Subcutaneous abdominal adipose tissue (tissue), 5 donors: ENCODE results near the gene SHROOM3.

Experiments used
- H3K27ac ChIP-seq: one replicate; pipeline ENCODE4 v1.7.0; 2013; ENCODE audit warnings: low read depth, mild to moderate bottlenecking, inconsistent platforms, low read length, moderate library complexity
- H3K27me3 ChIP-seq, 5 donors: one replicate each; pipeline ENCODE4 v1.7.0; 2013; ENCODE audit warnings: low read length in 5 of 5, inconsistent platforms in 1 of 5; ENCODE audit not compliant: control insufficient read depth in 5 of 5, insufficient read depth in 4 of 5
- H3K36me3 ChIP-seq, 5 donors: one replicate each; pipeline ENCODE4 v1.7.0; 2013; ENCODE audit warnings: low read length in 5 of 5; ENCODE audit not compliant: control insufficient read depth in 5 of 5, insufficient read depth in 5 of 5
- H3K4me1 ChIP-seq, 5 donors: one replicate each; pipeline ENCODE4 v1.7.0; 2013; ENCODE audit warnings: low read length in 5 of 5, mild to moderate bottlenecking in 3 of 5, moderate library complexity in 1 of 5; ENCODE audit not compliant: control insufficient read depth in 5 of 5, insufficient read depth in 5 of 5
- H3K4me3 ChIP-seq, 5 donors: one replicate each; pipeline ENCODE4 v1.7.0; 2013; ENCODE audit warnings: low read length in 5 of 5, low read depth in 1 of 5
- H3K9ac ChIP-seq, 5 donors: one replicate each; pipeline ENCODE4 v1.7.0; 2013; ENCODE audit warnings: low read length in 5 of 5, mild to moderate bottlenecking in 4 of 5, moderate library complexity in 3 of 5
- H3K9me3 ChIP-seq, 5 donors: one replicate each; pipeline ENCODE4 v1.7.0; 2013; ENCODE audit warnings: low read length in 5 of 5; ENCODE audit not compliant: control insufficient read depth in 5 of 5
- donor health status: healthy.
- donor health status: healthy.
- donor health status: healthy.
- donor health status: healthy.
- donor health status: healthy.

The SHROOM3 gene

DNA sequence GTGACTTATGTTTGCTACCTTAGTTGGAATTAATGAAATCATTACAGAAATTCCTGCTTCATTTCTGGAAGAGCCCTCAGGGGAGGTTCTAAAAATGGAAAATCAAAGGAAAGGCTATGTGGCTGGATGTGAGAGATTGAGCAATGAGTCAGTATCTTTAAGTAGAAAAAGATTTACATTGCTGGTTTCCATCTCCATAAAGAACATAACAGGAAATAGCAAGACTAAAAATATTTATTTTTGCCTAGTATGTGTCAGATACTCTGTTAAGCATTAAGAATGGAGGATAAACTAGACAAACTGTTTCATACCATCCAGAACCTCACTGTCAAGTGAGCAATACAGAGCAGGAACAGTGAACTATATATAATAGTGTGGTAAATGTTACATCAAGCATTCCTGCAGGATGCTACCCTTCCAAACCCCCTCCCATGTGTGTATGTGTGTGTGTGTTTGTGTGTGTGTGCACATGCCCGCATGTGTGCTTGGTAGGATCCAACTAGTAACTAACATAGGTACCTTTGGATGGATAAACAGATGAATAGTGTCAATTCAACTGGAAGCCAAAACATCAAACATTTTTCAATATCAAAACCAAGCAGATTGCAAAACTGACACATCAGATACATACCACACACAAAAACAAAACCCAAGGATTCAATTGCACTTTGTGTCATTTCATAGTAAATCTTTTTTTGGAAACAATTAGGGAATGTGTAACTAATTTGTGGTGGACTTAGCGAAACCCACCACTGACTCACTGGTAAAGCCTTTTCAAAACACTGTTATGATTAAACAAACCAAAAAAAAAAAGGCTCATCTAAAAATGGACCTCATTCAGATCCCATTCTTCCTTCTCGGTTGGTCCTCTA is 223.4 kb downstream of the SHROOM3 start:
- Histone ChIP-seq H3K27ac (no peak overlapping the region), H3K36me3 (no peaks in the 10 kb centered on the region), H3K9ac (no peak overlapping the region), H3K4me1 (no peaks in the 10 kb centered on the region), H3K4me3 (no peak overlapping the region), H3K9me3 (no peaks in the 10 kb centered on the region), H3K27me3 (peaks cover 0 to 2% (median 0%) of the 10 kb centered on the region in 5 donors)

DNA sequence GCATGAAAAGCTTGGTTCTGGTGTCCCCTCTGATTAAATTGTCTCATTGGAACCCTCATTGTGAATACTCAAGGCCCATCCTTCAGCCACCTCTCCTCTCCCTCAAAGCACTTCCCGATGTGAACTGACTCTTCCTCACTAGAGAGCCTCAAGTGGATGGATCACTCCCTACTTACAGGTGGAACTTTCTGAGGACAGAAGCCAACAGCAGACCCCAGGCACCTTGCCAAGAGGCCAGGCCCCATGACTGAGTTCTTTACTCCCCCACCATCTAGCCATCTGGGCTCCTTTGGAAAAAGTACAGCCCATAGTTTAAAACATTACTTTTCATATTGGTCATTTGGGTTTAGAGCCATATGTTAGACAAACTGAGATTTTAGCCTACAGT is 224.1 kb downstream of the SHROOM3 start:
- H3K27ac ChIP-seq, result no peak overlapping the region
- H3K4me1 ChIP-seq, result no peaks in the 10 kb centered on the region
- H3K4me3 ChIP-seq, result no peak overlapping the region
- peaks cover 0 to 2% (median 0%) of the 10 kb centered on the region in 5 donors for H3K27me3 ChIP-seq
- no peaks in the 10 kb centered on the region for H3K36me3 ChIP-seq
- no peak overlapping the region for H3K9ac ChIP-seq
- H3K9me3 ChIP-seq, result no peaks in the 10 kb centered on the region

DNA sequence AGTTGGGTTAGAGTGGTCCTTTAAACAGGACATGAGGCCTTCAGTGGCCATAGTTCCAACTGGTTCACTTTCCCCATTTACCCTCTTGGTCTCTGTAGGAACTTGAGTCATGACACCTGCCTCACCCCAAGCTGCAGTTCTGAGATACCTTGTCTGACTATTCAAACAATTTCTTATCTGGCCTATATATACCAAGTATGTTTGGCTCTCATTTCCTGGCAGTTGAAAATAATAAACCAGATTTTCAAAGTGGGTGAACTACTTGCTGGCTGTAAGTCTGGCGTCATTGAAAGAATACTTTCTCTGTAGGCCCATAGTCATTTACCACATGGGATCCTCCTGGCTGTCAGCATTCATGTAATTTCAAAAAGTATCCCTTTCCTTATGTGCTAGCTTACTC is 228.8 kb downstream of the SHROOM3 start:
- no peak overlapping the region for H3K9ac ChIP-seq
- no peaks in the 10 kb centered on the region for H3K4me1 ChIP-seq
- no peak overlapping the region for H3K27ac ChIP-seq
- H3K27me3 ChIP-seq, result peaks cover 0 to 2% (median 0%) of the 10 kb centered on the region in 5 donors
- no peaks in the 10 kb centered on the region for H3K36me3 ChIP-seq
- no peak overlapping the region for H3K4me3 ChIP-seq
- H3K9me3 ChIP-seq, result no peaks in the 10 kb centered on the region

GRCh38 chr4:76665153-76665552 is 230.1 kb downstream of the SHROOM3 start:
- H3K27me3 ChIP-seq, result peaks cover 0 to 2% (median 0%) of the 10 kb centered on the region in 5 donors
- H3K9me3 ChIP-seq, result no peaks in the 10 kb centered on the region
- no peaks in the 10 kb centered on the region for H3K4me1 ChIP-seq
- no peaks in the 10 kb centered on the region for H3K36me3 ChIP-seq
- H3K27ac ChIP-seq, result no peak overlapping the region
- no peak overlapping the region for H3K9ac ChIP-seq
- H3K4me3 ChIP-seq, result no peak overlapping the region

- Histone ChIP-seq H3K4me3 (no peak overlapping the region), H3K36me3 (no peaks in the 10 kb centered on the region), H3K9ac (no peak overlapping the region), H3K9me3 (no peaks in the 10 kb centered on the region), H3K27me3 (peaks cover 0 to 2% (median 0%) of the 10 kb centered on the region in 5 donors), H3K27ac (no peak overlapping the region), H3K4me1 (no peaks in the 10 kb centered on the region)
These were observed 230.7 kb downstream of the SHROOM3 start for GRCh38 chr4:76665721-76666120.

DNA sequence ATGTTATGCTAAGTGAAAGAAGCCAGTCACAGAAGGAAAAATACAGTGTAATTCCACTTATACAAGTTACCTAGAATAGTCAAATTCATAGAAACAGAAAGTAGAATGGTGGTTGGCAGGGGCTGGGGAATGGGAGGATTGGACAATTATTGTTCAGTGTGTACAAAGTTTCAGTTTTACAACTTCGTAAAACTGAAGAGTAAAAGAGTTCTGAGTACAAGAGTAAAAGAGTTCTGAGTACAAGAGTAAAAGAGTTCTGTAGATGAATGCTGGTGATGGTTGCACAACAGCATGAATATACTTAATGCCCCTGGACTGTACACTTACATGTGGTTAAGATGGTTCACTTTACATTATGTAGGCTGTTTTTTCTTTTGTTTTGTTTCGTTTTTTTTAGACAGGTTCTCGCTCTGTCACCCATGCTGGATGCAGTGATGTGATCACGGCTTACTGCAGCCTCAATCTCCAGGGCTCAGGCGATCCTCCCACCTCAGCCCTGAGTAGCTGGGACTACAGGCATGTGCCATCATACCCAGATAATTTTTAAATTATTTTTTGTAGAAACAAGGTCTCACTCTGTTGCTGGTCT is 232.0 kb downstream of the SHROOM3 start:
- Histone ChIP-seq H3K27ac (no peak overlapping the region), H3K36me3 (no peaks in the 10 kb centered on the region), H3K27me3 (peaks cover 0 to 2% (median 0%) of the 10 kb centered on the region in 5 donors), H3K4me3 (no peak overlapping the region), H3K9ac (no peak overlapping the region), H3K9me3 (no peaks in the 10 kb centered on the region), H3K4me1 (no peaks in the 10 kb centered on the region)

DNA sequence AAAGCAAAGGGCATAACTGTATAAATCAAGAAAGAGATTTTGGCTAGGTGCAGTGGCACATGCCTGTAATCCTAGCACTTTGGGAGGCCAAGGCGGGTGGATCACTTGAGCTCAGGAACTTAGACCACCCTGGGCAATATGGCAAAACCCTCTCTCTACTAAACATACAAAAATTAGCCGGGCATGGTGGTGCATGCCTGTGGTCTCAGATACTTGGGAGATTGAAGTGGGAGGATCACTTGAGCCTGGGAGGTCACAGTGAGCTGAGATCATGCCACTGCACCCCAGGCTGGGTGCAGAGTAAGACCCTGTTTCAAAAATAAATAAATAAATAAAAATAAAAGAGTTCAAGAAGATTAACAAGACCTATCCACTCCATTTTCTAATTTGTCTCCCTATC is 235.6 kb downstream of the SHROOM3 start:
- Histone ChIP-seq H3K27ac (no peak overlapping the region), H3K9ac (no peak overlapping the region), H3K36me3 (no peaks in the 10 kb centered on the region), H3K27me3 (no peaks in the 10 kb centered on the region), H3K4me3 (no peak overlapping the region), H3K4me1 (no peaks in the 10 kb centered on the region), H3K9me3 (no peaks in the 10 kb centered on the region)

- H3K4me1 ChIP-seq, result no peaks in the 10 kb centered on the region
- no peaks in the 10 kb centered on the region for H3K27me3 ChIP-seq
- no peak overlapping the region for H3K27ac ChIP-seq
- no peaks in the 10 kb centered on the region for H3K9me3 ChIP-seq
- no peak overlapping the region for H3K4me3 ChIP-seq
- H3K36me3 ChIP-seq, result no peaks in the 10 kb centered on the region
- no peak overlapping the region for H3K9ac ChIP-seq
These were observed 238.3 kb downstream of the SHROOM3 start for GRCh38 chr4:76673362-76673761.

GRCh38 chr4:76674983-76675382 is 240.0 kb downstream of the SHROOM3 start:
- Histone ChIP-seq H3K27ac (no peak overlapping the region), H3K4me3 (no peak overlapping the region), H3K9me3 (no peaks in the 10 kb centered on the region), H3K4me1 (no peaks in the 10 kb centered on the region), H3K9ac (no peak overlapping the region), H3K36me3 (no peaks in the 10 kb centered on the region), H3K27me3 (no peaks in the 10 kb centered on the region)

- no peaks in the 10 kb centered on the region for H3K36me3 ChIP-seq
- H3K4me3 ChIP-seq, result no peak overlapping the region
- no peaks in the 10 kb centered on the region for H3K27me3 ChIP-seq
- H3K27ac ChIP-seq, result no peak overlapping the region
- H3K9me3 ChIP-seq, result no peaks in the 10 kb centered on the region
- no peaks in the 10 kb centered on the region for H3K4me1 ChIP-seq
- no peak overlapping the region for H3K9ac ChIP-seq
These were observed 242.7 kb downstream of the SHROOM3 start for GRCh38 chr4:76677571-76678326.
